HG02798 (cell line): Measurements from ENCODE around the gene GPRIN1.
"Not testable (repeated sequence)": the region's sequence is repeated elsewhere in the genome, so short reads cannot be mapped to it uniquely, and the experiment has no call there.

Experiments used
- ATAC-seq: cut with Tn5 transposase; IDR thresholded peaks from one replicate; pipeline ENCODE4 v1.9.1; 2021; ENCODE audit warnings: mild to moderate bottlenecking; ENCODE audit not compliant: unreplicated experiment, poor library complexity

GPRIN1 gene

GRCh38 chr5:176577312-176578176, 32.4 kb downstream of the GPRIN1 start:
- ATAC-seq = no peak

GRCh38 chr5:176575488-176576422, 34.2 kb downstream of the GPRIN1 start:
- no peak for ATAC-seq

GRCh38 chr5:176575066-176575465, 34.9 kb downstream of the GPRIN1 start:
- ATAC-seq = no peak

GRCh38 chr5:176574297-176574591, 35.7 kb downstream of the GPRIN1 start:
- no peak for ATAC-seq

- no peak for ATAC-seq
Measured at GRCh38 chr5:176573564-176574296, 36.2 kb downstream of the GPRIN1 start.

- no peak for ATAC-seq
Measured at GRCh38 chr5:176570044-176570443, 39.9 kb downstream of the GPRIN1 start.

GRCh38 chr5:176568657-176569056, 41.3 kb downstream of the GPRIN1 start:
- no peak for ATAC-seq

GRCh38 chr5:176565760-176566288, 44.1 kb downstream of the GPRIN1 start:
- ATAC-seq = no peak

GRCh38 chr5:176564002-176564401, 46.0 kb downstream of the GPRIN1 start:
- no peak for ATAC-seq

GRCh38 chr5:176562189-176562588, 47.8 kb downstream of the GPRIN1 start:
- no peak for ATAC-seq

- ATAC-seq = no peak
Measured at GRCh38 chr5:176561259-176561658, 48.7 kb downstream of the GPRIN1 start.

GRCh38 chr5:176560364-176560763, 49.6 kb downstream of the GPRIN1 start:
- no peak for ATAC-seq

- ATAC-seq = no peak
Measured at GRCh38 chr5:176559683-176560082, 50.3 kb downstream of the GPRIN1 start.

GRCh38 chr5:176557846-176558245, 52.1 kb downstream of the GPRIN1 start:
- ATAC-seq = no peak

- ATAC-seq = no peak
Measured at GRCh38 chr5:176553260-176554085, 56.5 kb downstream of the GPRIN1 start.

- ATAC-seq = no peak
Measured at GRCh38 chr5:176552332-176552869, 57.6 kb downstream of the GPRIN1 start.

GRCh38 chr5:176550937-176551336, 59.0 kb downstream of the GPRIN1 start:
- ATAC-seq = not testable (repeated sequence)

GRCh38 chr5:176550275-176550831, 59.6 kb downstream of the GPRIN1 start:
- ATAC-seq = no peak

- no peak for ATAC-seq
Measured at GRCh38 chr5:176549871-176550270, 60.1 kb downstream of the GPRIN1 start.
